PFSK-1 (cell line): ENCODE measurements around the gene PRPF8.
A peak's percentile ranks its signal among the peaks of the same experiment; 100 is the strongest.

Experiments
- POLR2AphosphoS5 ChIP-seq: IDR thresholded peaks from 2 replicates; pipeline ENCODE4 v1.6.1; 2012; ENCODE audit warnings: low read depth, mild to moderate bottlenecking, control low read depth, low read length, moderate library complexity
- TAF1 ChIP-seq: IDR thresholded peaks from 2 replicates; pipeline ENCODE4 v1.6.1; 2012; ENCODE audit warnings: low read length, control low read depth, borderline replicate concordance; ENCODE audit not compliant: insufficient read depth
- TF ChIP-seq, protein P1 (sequence below), 2 experiments: IDR thresholded peaks; 2 replicates each; pipeline versions ENCODE4 v1.6.1 to v1.8.0; 2011 to 2012; ENCODE audit warnings: low read depth in 2 of 2, low read length in 2 of 2, control low read depth in 1 of 2, inconsistent platforms in 1 of 2, mild to moderate bottlenecking in 1 of 2, moderate library complexity in 1 of 2; ENCODE audit not compliant: insufficient read depth in 1 of 2

DNA sequence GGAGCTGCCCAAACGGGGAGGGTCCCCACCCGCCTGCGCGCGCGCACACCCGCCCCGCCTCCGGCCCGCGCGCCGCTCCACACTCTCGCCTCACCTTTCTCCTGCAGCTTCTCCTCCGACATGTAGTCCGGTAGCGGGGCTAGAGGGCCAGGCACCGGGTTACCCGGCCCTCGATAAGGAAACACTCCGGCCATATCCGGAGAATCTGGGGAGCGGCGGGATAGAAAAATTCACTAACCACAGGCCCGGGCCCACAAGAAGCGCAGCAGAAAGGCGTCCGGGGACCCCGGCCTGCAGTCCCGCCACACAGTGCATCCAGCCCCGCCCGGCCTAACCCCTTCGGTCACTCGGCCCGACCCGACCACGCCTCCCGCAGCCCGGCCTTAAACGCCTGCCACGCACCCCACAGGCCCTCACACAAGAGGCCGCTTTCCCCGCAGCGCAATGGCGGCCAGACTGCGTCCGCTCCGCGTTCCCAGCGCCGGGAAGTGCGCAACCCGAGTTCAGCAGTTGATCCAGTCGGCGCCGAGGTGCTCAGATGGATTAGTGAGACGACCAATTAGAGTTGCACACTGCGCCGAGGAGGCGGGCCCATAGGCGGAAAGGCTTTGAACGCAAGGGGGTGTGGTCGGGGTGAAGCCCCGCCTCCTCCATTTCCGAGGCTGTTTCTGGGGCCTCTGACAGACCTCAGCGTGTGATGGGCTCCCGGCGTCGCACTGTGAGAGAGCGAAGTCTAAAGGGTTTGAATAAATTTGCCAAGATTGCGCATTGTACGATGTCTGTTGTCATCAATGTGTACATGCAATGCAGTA, at the start of gene PRPF8:
- TF ChIP-seq, protein P1, sequence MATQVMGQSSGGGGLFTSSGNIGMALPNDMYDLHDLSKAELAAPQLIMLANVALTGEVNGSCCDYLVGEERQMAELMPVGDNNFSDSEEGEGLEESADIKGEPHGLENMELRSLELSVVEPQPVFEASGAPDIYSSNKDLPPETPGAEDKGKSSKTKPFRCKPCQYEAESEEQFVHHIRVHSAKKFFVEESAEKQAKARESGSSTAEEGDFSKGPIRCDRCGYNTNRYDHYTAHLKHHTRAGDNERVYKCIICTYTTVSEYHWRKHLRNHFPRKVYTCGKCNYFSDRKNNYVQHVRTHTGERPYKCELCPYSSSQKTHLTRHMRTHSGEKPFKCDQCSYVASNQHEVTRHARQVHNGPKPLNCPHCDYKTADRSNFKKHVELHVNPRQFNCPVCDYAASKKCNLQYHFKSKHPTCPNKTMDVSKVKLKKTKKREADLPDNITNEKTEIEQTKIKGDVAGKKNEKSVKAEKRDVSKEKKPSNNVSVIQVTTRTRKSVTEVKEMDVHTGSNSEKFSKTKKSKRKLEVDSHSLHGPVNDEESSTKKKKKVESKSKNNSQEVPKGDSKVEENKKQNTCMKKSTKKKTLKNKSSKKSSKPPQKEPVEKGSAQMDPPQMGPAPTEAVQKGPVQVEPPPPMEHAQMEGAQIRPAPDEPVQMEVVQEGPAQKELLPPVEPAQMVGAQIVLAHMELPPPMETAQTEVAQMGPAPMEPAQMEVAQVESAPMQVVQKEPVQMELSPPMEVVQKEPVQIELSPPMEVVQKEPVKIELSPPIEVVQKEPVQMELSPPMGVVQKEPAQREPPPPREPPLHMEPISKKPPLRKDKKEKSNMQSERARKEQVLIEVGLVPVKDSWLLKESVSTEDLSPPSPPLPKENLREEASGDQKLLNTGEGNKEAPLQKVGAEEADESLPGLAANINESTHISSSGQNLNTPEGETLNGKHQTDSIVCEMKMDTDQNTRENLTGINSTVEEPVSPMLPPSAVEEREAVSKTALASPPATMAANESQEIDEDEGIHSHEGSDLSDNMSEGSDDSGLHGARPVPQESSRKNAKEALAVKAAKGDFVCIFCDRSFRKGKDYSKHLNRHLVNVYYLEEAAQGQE (IDR thresholded peaks at IDR 0.05; ENCODE audit: insufficient read depth in 1 of 2, low read depth in 2 of 2, low read length in 2 of 2) = no peak
- TF ChIP-seq POLR2AphosphoS5 = peak; percentile 96
- TF ChIP-seq TAF1 = 0 out of 2 replicates have a peak, but pooled peaks have one; percentile 29
